NCI-H2171 (cell line): ENCODE results near the gene ZNF345.

ENCODE experiments used
- DNase-seq: peaks from one replicate; lab custom pipeline; 2025; lab: John Stamatoyannopoulos, UW

The ZNF345 gene

GRCh38 chr19:36850559-36851442 lies at the start of gene ZNF345:
TSS of gene ZNF345 (plus strand) at chr19:36850876. CDS start at chr19:36876831, 25,955 bp downstream.
- DNase-seq: peak; percentile 95

- DNase-seq: no peak
Measured at GRCh38 chr19:36805364-36805763, 45.3 kb upstream of the ZNF345 start.

GRCh38 chr19:36807029-36807428 lies 43.6 kb upstream of the ZNF345 start:
- DNase-seq: no peak

DNA sequence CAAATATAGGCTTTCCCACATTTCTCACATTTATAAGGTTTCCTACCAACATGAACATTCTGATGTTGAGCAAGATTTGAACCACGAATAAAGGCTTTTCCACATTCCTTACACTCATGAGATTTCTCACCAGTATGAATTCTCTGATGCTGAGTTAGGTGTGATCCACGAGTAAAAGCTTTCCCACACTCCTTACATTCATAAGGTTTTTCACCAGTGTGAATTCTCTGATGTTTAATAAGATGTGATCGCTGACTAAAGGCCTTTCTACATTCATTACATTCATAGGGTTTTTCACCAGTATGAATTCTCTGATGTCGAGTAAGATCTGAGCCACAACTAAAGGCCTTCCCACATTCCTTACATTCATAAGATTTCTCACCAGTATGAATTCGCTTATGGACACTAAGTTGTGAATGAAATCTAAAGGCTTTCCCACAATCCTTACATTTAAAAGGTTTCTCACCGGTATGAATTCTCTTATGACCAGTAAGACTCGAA lies 31.5 kb upstream of the ZNF345 start:
- no peak for DNase-seq

DNA sequence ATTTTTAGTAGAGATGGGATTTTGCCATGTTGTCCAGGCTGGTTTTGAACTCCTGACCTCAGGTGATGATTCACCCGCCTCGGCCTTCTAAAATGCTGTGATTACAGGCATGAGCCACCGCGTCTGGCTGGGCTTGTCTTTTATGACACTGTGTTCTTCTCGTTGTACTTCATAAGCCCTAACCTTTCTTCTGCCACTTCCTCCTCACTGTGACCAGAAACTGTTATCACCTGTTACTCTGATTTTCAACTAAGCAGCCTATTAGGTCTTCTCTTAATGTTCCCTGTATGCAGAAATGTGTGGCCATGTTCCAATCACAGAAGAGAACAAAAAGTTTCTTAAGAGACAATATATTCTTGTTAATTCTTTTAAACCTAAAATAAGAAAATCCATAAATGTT lies 28.9 kb upstream of the ZNF345 start:
- no peak for DNase-seq

DNA sequence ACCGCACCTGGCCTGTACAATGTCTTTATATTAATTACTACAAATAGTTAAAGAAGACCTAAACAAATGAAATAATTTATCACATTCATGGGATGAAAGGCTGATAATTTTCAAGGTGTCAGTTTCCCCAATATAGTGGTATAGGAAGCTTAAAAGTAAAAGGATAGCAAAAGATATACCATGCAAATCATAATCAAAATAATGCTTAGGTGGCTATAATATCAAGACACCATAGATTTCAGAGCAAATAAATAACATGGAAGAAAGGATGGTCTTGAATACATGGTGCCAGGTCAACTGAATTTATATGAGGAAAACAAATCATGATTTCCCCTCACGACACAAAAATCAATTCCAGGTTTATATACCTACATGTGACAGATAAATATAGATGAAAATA lies 17.2 kb upstream of the ZNF345 start:
- DNase-seq: no peak

DNA sequence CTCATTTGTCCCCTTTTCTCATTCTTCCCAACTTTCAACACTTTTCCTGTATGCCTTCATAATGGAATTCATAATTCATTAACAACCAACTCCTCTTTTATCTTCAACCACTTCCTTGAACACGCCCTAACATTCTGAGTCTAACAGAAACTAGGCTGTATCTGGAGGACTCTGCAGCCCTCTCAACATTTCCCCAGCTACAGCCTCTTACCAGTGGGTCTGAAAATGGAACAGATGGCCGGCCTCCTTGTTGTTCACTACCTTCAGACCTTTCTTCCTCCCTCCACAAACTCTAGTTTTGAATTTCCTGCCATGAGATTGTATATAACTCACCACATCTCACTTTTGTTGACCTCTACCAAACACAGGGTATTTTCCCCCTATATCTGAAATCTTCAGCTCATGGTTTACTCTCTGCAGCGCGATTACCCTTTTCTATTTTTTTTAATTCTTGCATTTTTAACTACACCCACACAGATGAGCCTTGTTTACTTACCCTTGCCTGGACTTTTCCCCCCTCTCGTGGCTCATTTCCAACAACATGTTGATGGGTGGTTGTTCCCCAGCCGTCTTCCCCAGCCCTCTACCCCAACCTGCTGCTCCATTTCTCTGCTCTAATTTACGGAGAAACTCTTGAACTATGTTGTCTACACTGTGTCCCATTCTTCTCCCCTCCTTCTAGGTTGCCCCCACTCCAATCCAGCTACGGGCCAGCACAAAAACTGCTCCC lies 13.3 kb upstream of the ZNF345 start:
- peak; percentile 38 for DNase-seq

- DNase-seq: peak; percentile 86
Measured at GRCh38 chr19:36837906-36838783, 12.5 kb upstream of the ZNF345 start, which contains the start of gene ZNF790. TSS of gene ZNF790 (minus strand) at chr19:36838387. CDS start at chr19:36825619, 12,768 bp downstream.

DNA sequence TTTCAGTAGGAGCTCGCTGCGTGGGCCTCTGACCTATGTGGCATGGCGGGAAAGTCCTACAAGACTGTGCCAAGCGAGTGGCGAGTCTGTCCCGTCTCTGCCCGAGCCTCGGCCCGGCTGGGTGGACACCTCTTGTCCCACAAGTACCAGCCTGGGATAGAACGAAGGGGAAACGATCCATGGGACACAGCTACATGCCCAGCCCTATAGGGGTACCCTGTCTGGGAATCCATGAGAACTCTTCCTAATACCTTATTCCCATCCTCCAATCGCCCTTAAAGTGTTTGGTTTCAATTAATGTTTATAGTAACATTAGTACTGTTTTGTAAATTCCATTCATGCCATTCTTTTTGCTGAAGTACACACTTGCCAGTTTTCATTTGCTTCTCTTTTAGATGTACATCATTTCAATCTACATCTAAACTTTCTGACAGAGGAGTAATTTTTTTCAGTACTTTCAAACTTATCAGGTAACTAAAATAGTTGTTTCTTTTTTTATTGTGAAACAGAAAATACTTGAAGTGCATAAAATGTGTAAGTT lies 11.8 kb upstream of the ZNF345 start:
- DNase-seq: no peak

GRCh38 chr19:36847968-36848367 lies 2.7 kb upstream of the ZNF345 start:
- no peak for DNase-seq

DNA sequence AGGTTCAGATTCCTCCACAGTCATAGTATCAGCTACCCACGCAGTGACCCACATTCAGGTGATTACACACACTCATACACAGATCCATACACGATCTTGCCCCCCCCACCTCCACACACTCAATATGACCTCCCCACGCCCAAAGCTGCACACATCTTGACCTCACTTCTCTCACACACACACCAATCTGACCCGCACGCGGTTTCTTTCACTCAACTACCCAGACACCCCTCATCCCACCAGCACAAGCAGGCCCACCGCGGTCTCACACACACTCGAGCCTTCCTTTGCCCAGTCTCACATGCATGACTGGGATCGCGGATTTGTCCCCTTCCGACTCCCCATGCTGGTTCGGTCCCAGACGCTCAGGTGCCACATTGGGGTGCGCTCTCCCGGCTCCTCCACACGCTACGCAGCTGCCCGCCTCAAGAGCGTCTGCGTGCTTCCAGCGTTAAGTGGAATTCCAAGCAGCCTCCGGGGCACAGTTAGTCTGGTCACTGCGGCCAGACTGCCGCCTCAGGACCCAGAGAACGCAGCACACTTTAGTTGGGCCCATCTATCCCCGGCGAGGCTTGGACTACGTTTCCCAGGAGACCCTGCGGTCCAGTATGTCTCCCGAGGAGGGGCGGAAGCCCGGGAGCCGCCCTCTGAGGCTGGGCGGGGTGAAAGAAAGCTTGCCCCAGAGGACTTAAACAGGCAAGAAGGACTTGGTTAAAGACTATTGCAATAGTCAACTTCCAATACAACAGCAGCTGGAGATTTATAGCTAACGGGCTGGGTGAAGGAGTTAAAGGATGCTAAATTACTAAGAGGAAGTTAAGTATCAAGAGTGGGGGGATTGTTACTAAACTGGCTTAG lies 746 bp upstream of the ZNF345 start:
- peak; percentile 82 for DNase-seq

GRCh38 chr19:36851898-36852297 lies 1.2 kb downstream of the ZNF345 start:
- DNase-seq: no peak

GRCh38 chr19:36876993-36877938 lies 26.6 kb downstream of the ZNF345 start:
- DNase-seq: no peak

DNA sequence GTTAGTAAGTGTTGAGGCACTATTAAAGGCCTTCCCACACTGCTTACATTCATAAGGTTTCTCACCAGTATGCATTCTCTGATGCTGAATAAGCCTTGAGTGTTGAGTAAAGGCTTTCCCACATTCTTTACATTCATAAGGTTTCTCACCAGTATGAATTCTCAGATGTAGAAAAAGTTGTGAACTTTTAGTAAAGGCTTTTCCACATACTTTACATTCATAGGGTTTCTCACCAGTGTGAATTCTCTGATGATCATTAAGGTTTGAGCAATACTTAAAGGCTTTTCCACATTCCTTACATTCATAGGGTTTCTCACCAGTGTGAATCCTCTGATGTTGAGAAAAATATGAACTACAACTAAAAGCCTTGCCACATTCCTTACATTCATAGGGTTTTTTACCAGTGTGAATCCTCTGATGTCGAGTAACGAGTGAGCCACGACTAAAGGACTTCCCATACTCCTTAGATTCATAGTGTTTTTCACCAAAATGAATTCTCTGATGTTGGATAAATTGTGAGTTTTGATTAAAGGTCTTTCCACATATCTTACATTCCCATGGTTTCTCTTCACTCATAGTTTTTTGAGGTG lies 41.2 kb downstream of the ZNF345 start:
- no peak for DNase-seq

DNA sequence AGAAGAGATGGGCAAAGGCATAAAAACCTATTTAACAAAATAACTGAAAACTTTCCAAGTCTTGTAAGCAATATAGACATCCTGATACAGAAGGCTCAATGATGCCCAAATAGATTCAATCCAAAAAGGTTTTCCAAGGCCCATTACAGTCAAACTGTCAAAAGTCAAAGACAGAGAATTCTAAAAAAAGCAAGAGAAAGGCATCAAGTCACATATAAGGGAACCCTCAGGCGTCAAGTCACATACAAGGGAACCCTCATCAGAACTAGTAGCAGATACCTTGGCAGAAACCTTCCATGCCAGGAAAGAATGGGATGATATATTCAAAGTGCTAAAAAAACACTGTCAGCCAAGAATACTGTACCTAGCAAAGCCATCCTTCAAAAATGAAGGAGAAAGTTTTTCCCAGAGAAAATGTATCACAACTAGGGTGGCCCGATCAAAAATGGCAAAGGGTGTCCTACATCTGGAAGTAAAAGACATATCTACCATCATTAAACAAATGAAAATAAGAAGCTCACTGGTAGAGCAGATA lies 44.2 kb downstream of the ZNF345 start:
- DNase-seq: no peak

- DNase-seq: no peak
Measured at GRCh38 chr19:36898422-36898821, 47.7 kb downstream of the ZNF345 start.

DNA sequence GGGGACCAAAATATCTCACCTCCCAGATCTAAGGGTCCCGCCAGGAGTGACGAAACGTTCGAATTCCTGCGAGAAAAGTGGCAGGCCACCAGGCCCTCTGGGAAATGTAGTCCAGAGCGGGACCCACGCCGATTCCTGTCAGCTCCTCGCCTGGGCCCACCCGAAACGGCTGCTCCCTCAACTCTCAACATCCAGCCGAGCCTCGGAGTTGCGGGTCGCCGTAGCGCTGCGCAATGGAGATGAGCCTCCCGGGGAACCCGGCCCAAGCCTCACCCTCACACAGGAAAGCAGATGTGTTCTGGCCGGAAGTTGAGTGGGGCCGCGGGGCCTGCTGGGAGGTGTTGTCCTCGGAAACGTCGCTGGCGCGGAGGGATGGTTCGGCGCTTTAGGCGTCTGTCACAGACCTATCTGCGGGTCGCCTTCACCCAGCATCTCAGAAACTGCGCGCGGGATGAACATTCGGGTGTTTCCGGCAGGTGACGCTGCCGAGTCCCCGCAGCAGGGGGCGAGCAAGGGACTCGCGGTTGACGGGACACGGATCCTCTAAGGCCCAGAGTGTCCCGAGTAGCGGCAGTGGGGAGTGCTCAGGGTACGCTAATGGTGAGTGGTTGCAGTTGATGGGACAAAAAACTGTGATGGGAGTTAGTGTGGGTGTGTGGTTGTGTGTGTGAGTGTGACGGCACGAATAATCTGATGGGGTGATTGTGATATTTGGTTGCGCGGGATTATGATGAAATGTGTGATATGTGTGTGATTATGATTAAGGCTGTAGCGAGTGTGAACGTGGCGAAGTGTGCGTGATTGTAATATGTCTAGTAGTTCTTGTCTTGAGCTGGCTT lies 65.5 kb downstream of the ZNF345 start, which contains the start of the genes ZNF568 and ZNF829:
ZNF568 (plus strand) TSS at position 341 of the 839 bp plus-strand sequence. CDS start 6,439 bp downstream, outside the sequence.
ZNF829 (minus strand) TSS at position 300 of the 839 bp plus-strand sequence. CDS start 1,124 bp downstream, outside the sequence.
- peak; percentile 93 for DNase-seq

- DNase-seq: no peak
Measured at GRCh38 chr19:36916991-36917390, 66.3 kb downstream of the ZNF345 start.
